B cell (primary cell): ENCODE data around the gene CREG1. TPM values are rescaled to one million over a fixed set of nuclear protein-coding genes. Genes with fewer than 3 reads are reported as not detected.

Source experiments
- ATAC-seq: fragments of 200-7000 bp; cut with Tn5 transposase; one replicate; pipeline ENCODE4 v1.10.0; 2021; ENCODE audit warnings: low read depth, mild to moderate bottlenecking, moderate number of reproducible peaks, moderate library complexity
- CTCF ChIA-PET: fragments of 350-600 bp; sonication (Branson Sonifier 250); formaldehyde crosslinking; loops from one replicate; lab custom pipeline; 2021; ENCODE audit warnings: antibody characterized with exemption, inconsistent platforms; lab: Charles Lee
- POLR2A ChIA-PET: fragments of 350-600 bp; sonication (Branson Sonifier 250); formaldehyde crosslinking; loops from one replicate; lab custom pipeline; 2021; ENCODE audit warnings: antibody characterized with exemption; lab: Charles Lee
- DNase-seq: peaks from one replicate; pipeline ENCODE4 v3.0.0; 2013
- H2AFZ ChIP-seq: 2 replicates; pipeline ENCODE4 v1.6.1; 2012; ENCODE audit warnings: mild to moderate bottlenecking, low read depth, low read length; ENCODE audit not compliant: insufficient read depth, poor library complexity, severe bottlenecking
- H3K27ac ChIP-seq, 2 donors: 1 replicate in 1 of 2; 2 replicates in 1 of 2; pipeline ENCODE4 v1.5.1; 2012 to 2013; ENCODE audit warnings: low read length in 2 of 2, mild to moderate bottlenecking in 2 of 2, moderate library complexity in 1 of 2
- H3K27me3 ChIP-seq, 4 experiments: fragments of 200-600 bp in 1 of 4; sonication (generic) in 1 of 4; replicated peaks in 1 of 4; 1 replicate in 2 of 4; 2 replicates in 2 of 4; pipeline versions ENCODE4 v1.6.1 to v1.7.0; 2013 to 2016; ENCODE audit warnings: low read length in 3 of 4, mild to moderate bottlenecking in 2 of 4, mixed read lengths in 1 of 4, moderate library complexity in 1 of 4; ENCODE audit not compliant: insufficient read depth in 4 of 4, control insufficient read depth in 3 of 4; ENCODE audit errors: control extremely low read depth in 1 of 4
- H3K36me3 ChIP-seq, 2 experiments: replicated peaks in 1 of 2; 1 replicate in 1 of 2; 2 replicates in 1 of 2; pipeline versions ENCODE4 v1.6.1 to v1.7.1; 2013; ENCODE audit warnings: low read length in 1 of 2; ENCODE audit not compliant: insufficient read depth in 2 of 2, control insufficient read depth in 1 of 2; ENCODE audit errors: control extremely low read depth in 1 of 2, extremely low read depth in 1 of 2
- H3K4me1 ChIP-seq, 2 donors: fragments of 200-600 bp in 1 of 2; sonication (generic) in 1 of 2; 1 replicate in 1 of 2; 2 replicates in 1 of 2; pipeline versions ENCODE4 v1.5.1 to v1.6.1; 2013 to 2017; ENCODE audit warnings: low read length in 2 of 2; ENCODE audit not compliant: control insufficient read depth in 2 of 2, insufficient read depth in 2 of 2
- H3K4me2 ChIP-seq: replicated peaks from 2 replicates; pipeline ENCODE3; 2012; ENCODE audit warnings: mild to moderate bottlenecking, low read depth, low read length; ENCODE audit not compliant: poor library complexity, severe bottlenecking
- H3K4me3 ChIP-seq, 5 experiments: fragments of 200-600 bp in 1 of 5; sonication (generic) in 1 of 5; 1 replicate in 3 of 5; 2 replicates in 2 of 5; pipeline versions ENCODE4 v1.5.1 to v1.7.0; 2011 to 2016; ENCODE audit warnings: low read length in 4 of 5, mild to moderate bottlenecking in 4 of 5, low read depth in 2 of 5, control low read depth in 1 of 5, moderate library complexity in 1 of 5; ENCODE audit not compliant: insufficient read depth in 1 of 5; ENCODE audit errors: control extremely low read depth in 1 of 5, extremely low read depth in 1 of 5
- H3K79me2 ChIP-seq: fragments of 200-600 bp; sonication (generic); one replicate; pipeline ENCODE4 v1.6.0; 2016; ENCODE audit warnings: low read length; ENCODE audit not compliant: control insufficient read depth, insufficient read depth
- H3K9ac ChIP-seq: fragments of 200-600 bp; sonication (generic); 2 replicates; pipeline ENCODE4 v1.6.1; 2017; ENCODE audit warnings: mild to moderate bottlenecking, low read length, moderate library complexity
- H3K9me3 ChIP-seq, 3 donors: one replicate each; pipeline versions ENCODE4 v1.6.1 to v1.7.1; 2013; ENCODE audit warnings: low read length in 2 of 3; ENCODE audit not compliant: control insufficient read depth in 2 of 3, insufficient read depth in 1 of 3; ENCODE audit errors: control extremely low read depth in 1 of 3
- H4K20me1 ChIP-seq: 2 replicates; pipeline ENCODE4 v1.6.0; 2012; ENCODE audit warnings: mild to moderate bottlenecking, low read length; ENCODE audit not compliant: insufficient read depth, control insufficient read depth, poor library complexity, severe bottlenecking
- H3K27ac Mint-ChIP-seq: one replicate; pipeline ENCODE4 v1.8.0; 2021; ENCODE audit warnings: mixed read lengths
- H3K27me3 Mint-ChIP-seq: one replicate; pipeline ENCODE4 v1.8.0; 2021; ENCODE audit warnings: mixed read lengths
- H3K4me1 Mint-ChIP-seq: one replicate; pipeline ENCODE4 v1.8.0; 2021; ENCODE audit warnings: mixed read lengths
- H3K4me3 Mint-ChIP-seq: one replicate; pipeline ENCODE4 v1.8.0; 2021; ENCODE audit warnings: mixed read lengths
- H3K9me3 Mint-ChIP-seq: one replicate; pipeline ENCODE4 v1.8.0; 2022; ENCODE audit warnings: mixed read lengths; ENCODE audit not compliant: insufficient read depth
- EZH2 ChIP-seq: IDR thresholded peaks from 2 replicates; pipeline ENCODE4 v1.6.1; 2012; ENCODE audit warnings: borderline replicate concordance, low read depth, mild to moderate bottlenecking, moderate library complexity, low read length; ENCODE audit not compliant: insufficient read depth, poor library complexity, severe bottlenecking
- WGBS: methylation state at CpG from one replicate; pipeline ENCODE4 v1.1.5; 2013; ENCODE audit warnings: missing lambda C conversion rate; ENCODE audit not compliant: insufficient coverage; 5-methylcytosine and 5-hydroxymethylcytosine counted together
- intact Hi-C: fragments of 100-400 bp; cut with micrococcal nuclease; formaldehyde crosslinking; loops from one replicate; pipeline ENCODE4 v1.10.0; 2022
- polyA plus RNA-seq: library from polyadenylated mRNA; depleted of rRNA; stranded (reverse); fragments of >200 nt; gene quantifications from 2 replicates; pipeline ENCODE4 v1.2.3, GENCODE V29; 2012
- total RNA-seq, 2 donors: library from RNA; stranded (reverse); fragments of 120-200 nt in 1 of 2; gene quantifications; 1 replicate in 1 of 2; 2 replicates in 1 of 2; pipeline versions ENCODE4 v1.2.3 to v1.2.4, GENCODE V29; 2013 to 2022
- TF ChIP-seq, protein P1 (sequence below): fragments of 200-600 bp; IDR thresholded peaks from one replicate; pipeline ENCODE4 v1.8.0; 2022; ENCODE audit warnings: antibody characterized with exemption, mild to moderate bottlenecking

CREG1 gene
- total and polyA plus RNA-seq, 2 donors (not counting 1 experiment from before 2014, with no cell fraction given), result 7.5 to 8.4 TPM

DNA sequence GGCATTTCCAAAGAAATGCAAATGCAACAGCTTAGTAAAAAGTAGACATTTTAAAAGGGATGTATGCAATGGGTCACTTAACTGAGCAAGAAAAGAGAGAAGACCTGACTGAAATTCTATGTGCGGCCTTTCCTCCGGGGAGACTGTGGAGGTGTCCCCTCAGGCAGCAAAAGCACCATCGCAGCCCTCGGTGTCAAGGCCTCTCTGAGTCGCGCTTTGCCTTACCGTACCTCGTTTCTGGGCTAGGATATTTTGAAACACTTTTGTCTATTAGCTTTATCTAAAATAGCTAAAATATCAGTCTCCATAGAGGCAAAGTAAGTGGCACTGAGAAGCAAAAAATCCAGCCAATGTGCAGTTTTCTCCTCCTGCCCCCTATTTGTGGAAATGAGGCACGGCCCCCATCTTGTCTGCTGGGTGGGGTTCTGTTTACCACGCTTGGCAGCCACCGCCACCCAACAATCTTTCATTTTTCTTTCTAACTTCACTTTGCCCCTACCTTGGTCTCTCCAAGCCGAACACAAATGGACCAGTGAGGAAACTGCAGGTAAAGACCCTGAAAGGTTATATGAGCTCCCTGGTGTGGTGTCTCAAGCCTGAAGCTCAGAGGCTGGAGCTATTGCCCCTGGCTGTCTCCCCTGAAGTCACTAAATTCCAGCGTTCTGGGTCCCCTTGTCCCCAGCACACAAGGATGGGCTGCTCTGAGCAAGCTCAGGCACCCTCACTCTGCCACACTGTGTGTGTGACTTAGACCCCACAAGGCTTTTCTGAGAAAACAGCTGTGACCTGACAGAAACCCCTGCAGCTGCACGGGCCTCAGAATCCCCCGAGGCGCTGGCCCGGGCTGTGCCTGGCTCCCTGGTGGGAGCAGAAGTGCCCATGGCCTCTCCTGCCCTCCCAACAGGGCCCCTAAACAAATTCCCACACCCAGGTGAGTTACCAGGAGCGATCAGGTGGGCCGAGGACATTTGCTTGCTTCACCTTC is 36.9 kb downstream of the CREG1 start:
- peaks cover 2% of the 10 kb centered on the region for H3K4me1 Mint-ChIP-seq

More for the DNA sequence above, 36.9 kb downstream of the CREG1 start:
- no peaks in the 10 kb centered on the region for H3K36me3 ChIP-seq
- DNase-seq, result no peak
- no peak overlapping the region for H3K4me3 ChIP-seq
- no peak for TF ChIP-seq EZH2
- TF ChIP-seq, protein P1, sequence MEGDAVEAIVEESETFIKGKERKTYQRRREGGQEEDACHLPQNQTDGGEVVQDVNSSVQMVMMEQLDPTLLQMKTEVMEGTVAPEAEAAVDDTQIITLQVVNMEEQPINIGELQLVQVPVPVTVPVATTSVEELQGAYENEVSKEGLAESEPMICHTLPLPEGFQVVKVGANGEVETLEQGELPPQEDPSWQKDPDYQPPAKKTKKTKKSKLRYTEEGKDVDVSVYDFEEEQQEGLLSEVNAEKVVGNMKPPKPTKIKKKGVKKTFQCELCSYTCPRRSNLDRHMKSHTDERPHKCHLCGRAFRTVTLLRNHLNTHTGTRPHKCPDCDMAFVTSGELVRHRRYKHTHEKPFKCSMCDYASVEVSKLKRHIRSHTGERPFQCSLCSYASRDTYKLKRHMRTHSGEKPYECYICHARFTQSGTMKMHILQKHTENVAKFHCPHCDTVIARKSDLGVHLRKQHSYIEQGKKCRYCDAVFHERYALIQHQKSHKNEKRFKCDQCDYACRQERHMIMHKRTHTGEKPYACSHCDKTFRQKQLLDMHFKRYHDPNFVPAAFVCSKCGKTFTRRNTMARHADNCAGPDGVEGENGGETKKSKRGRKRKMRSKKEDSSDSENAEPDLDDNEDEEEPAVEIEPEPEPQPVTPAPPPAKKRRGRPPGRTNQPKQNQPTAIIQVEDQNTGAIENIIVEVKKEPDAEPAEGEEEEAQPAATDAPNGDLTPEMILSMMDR, result no peak
- ATAC-seq, result no peak
- 67% methylated on average over 13 of the region's 19 CpGs for WGBS
- ChIA-PET POLR2A (no interaction called here), CTCF (interaction anchor here (0.7 to 1.7 kb wide), 4 partner anchors 13 to 458 kb away, joined by 3 to 5 read pairs (median 4); no protein-coding TSS in a partner anchor)
- peaks cover under 1% of the 10 kb centered on the region for H3K9me3 Mint-ChIP-seq
- H3K4me1 ChIP-seq, result no peaks in the 10 kb centered on the region
- no peak overlapping the region for H3K27ac Mint-ChIP-seq
- peaks cover 0 to 13% (median 6%) of the 10 kb centered on the region in 4 experiments for H3K27me3 ChIP-seq
- H3K79me2 ChIP-seq, result no peaks in the 10 kb centered on the region
- no peak overlapping the region for H2AFZ ChIP-seq
- intact Hi-C loops, result no loop called here
- H3K27ac ChIP-seq, result no peak overlapping the region
- no peak overlapping the region for H3K9ac ChIP-seq
- no peak overlapping the region for H3K4me2 ChIP-seq
- H3K27me3 Mint-ChIP-seq, result peaks cover 27% of the 10 kb centered on the region
- no peak overlapping the region for H3K4me3 Mint-ChIP-seq
- no peaks in the 10 kb centered on the region for H4K20me1 ChIP-seq
- H3K9me3 ChIP-seq, result no peaks in the 10 kb centered on the region
